Eye (tissue), 1 donor: Measurements from ENCODE around the gene TSPAN13.

Source experiments
- DNase-seq: peaks from one replicate; pipeline ENCODE4 v3.0.0-alpha.2; 2015

The TSPAN13 gene

DNA sequence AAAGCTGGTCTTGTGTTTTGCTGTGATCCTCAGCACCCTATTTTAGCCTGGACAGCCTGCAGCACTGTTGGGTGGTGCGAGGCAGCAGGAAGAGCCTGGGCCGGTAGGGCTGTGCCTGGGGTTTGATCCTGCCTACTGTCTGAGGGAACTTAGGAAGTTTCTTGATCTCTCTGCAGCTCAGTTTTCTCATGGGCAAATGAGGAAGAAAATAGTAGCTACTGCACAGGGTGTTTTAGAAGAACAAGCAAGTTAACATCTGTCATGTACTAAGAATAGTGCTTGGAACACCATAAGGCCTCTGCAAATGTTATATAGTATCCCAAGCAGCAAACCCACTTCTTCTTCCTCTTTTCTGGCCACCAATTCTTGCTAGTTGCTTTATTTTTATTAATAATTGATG lies 63.3 kb downstream of the TSPAN13 start:
- DNase-seq, result no peak

GRCh38 chr7:16817536-16817935 lies 64.0 kb downstream of the TSPAN13 start:
- DNase-seq, result no peak

- no peak for DNase-seq
These were observed 65.2 kb downstream of the TSPAN13 start for GRCh38 chr7:16818732-16819131.

DNA sequence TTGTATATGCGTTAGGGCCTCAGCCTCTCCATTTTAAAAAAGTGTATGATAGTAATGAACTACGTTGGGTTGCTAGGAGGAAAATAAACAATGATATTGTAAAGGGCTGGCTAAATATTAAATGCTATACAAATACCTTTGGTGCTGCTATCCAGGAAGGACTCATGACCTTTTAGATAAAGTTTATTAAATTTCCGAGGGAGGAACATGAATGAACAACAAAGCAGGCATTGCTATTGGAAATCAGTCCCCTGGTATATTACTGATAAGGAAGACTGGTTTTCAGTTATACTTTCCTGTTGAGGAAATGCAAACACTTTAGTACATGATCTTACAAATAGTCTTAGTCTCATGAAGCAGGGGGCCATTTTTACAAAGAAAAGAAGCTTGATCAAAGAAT lies 68.5 kb downstream of the TSPAN13 start:
- no peak for DNase-seq

- DNase-seq, result no peak
These were observed 72.5 kb downstream of the TSPAN13 start for GRCh38 chr7:16826060-16826459.

DNA sequence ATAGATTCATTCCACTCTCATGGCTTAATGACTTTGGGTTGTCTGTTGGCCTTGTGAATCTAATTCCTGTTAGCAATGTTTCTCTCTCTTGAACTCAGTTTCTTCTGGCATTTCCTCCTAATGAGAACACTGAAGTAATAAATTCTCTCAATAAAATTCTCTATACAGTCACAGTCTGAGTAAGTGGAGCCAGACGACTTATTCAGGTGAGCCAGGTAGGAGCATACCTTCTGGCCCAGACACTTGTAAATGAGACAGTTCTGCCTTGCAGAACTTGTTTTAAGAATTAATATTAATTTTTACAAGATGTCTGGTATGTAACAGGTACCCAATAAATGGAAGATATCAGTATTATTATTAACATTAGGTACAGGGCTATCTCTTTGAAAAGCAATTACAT lies 79.8 kb downstream of the TSPAN13 start:
- DNase-seq, result no peak
